HG03469 (cell line): ENCODE data around the gene MYO6.

Experiments used
- ATAC-seq: cut with Tn5 transposase; IDR thresholded peaks from one replicate; pipeline ENCODE4 v1.9.1; 2021; ENCODE audit warnings: mild to moderate bottlenecking, moderate library complexity, moderate number of reproducible peaks; ENCODE audit not compliant: unreplicated experiment

MYO6 gene

DNA sequence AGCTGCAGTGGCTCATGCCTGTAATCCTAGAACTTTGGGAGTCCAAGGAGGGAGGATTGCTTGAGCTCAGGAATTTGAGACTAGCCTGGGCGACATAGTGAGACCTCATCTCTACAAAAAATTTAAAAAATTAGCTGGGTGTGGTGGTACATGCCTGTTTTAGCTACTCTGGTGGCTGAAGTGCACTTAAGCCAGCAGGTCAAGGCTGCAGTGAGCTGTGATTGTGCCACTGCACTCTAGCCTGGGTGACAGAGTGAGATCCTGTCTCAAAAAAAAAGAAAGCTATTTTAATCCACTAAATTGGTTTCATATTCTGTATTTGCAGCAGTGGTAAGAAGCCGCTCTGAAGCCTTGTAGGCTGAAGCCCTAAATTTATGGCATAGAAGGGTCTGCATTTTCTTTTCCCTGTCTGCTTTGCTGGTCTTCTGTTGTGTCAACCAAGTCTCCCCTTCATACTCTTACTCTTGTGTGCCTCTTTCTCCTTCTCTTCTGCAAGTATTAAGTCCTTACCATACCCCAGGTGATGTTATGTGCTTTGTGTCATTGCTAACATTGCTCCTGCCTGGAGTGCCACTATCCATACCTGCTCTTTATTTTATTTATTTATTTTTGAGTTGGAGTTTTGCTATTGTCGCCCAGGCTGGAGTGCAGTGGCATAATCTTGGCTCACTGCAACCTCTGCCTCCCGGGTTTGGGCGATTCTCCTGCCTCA is 70.9 kb downstream of the MYO6 start:
- no peak for ATAC-seq

DNA sequence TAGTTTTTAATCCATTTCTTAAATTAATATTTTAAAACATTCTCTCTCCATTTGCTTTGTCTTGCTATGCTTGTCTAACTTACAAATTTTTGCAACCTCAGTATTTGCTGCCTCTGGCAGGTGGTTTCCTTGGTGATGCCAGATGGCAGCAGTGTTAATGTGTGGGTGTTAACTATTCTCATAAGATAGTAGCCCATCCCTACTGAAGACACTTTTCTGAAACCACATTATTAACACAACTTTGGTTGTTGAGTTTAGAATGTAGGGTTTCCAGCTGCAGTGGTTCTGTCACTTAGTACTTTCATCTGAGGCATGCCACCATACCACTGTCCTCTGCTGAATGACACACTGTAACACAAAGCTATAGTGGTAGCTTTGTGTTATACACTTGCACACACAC is 75.1 kb downstream of the MYO6 start:
- ATAC-seq, result peak; percentile 70

DNA sequence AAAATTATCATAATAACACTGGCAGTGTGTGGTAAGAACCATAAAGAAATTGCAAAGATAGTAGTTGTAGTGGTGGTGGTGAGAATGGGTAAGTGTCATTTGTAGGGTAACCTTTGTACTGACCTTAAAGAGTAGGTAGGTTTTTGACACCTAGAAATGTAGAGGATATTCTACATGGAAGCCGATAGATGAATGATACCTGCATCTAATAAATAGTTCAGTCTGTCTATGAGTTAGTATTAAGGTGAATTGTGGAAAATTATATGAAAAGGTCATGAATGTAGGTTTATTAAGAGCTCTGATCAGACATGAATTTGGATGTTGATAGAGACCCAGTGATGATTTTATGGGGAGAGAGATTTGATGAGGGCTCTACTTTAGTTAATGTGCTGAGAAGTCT is 78.1 kb downstream of the MYO6 start:
- ATAC-seq, result no peak

DNA sequence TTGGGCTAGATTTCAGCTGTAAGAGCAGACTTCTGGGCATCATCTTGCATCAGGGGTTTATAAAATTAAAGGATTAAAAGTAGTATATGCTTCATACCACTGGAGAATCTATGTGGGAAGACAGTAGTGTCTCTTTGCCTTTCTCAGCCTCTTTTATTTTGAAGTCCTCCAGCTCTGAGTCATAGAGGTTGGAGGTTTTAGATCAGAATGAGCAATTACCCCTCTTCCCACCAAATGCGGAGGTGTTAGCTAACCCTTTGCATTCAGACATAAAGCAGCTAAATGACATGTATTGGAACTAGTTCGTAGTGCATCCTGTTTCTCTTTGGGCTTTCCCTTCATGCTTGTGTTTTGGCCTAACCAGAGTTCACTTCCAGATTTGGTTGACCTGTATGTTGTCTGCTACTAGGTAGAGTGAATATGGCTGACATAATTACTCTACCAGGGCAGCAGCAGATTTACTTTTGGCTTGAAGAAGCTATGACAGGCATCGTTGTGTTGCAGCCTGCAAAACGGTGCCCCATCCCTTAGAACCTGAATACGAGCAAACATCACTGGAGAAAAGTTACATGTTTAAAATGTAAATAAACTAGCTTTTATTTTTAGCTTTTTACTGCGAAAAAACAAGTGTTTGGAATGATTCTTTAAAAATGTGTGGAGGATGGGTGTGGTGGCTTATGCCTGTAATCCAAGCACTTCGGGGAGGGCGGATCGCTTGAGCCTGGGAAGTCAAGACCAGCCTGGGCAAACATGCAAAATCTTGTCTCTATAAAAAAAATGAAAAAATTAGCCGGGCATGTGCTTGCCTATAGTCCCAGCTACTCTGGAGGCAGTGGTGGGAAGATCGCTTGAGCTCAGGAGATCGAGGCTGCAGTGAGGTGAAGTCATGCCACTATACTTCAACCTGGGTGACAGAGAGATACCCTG is 82.2 kb downstream of the MYO6 start:
- ATAC-seq, result peak; percentile 91

DNA sequence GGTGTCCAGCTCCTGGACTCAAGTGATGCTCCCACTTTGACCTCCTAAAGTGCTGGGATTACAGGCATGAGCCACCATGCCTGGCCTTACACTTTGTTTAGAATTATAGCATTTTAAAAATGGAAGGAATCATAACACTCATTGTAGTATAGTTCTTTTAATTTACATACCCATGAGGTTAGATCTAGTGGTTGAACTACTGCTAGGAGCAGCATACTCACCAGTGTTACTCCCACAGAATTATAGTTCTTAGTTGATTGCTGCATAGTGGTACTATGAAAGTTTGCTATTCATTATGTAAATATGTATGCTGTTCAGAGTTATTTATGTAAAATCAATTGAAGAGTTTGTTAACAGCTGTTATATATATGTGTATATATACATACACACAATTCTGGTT is 85.4 kb downstream of the MYO6 start:
- ATAC-seq, result no peak

DNA sequence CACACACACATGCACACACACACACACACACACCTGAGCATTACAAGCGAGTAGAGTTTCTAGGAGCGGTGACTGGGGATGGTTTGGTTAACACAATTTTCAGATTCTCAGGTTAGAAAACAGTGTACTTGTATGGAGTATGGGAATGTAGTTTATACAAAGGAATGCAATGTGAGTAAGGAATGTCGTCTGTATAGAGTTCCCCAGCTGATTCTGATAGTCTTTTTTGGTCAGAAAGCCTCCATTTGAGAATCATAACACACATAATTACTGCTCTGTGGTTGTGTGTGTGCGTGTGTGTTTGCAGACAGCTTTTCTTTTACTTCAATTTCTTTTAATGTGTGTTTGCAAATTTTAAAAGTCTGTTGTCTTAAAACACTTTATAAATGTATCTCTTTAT is 93.2 kb downstream of the MYO6 start:
- no peak for ATAC-seq

DNA sequence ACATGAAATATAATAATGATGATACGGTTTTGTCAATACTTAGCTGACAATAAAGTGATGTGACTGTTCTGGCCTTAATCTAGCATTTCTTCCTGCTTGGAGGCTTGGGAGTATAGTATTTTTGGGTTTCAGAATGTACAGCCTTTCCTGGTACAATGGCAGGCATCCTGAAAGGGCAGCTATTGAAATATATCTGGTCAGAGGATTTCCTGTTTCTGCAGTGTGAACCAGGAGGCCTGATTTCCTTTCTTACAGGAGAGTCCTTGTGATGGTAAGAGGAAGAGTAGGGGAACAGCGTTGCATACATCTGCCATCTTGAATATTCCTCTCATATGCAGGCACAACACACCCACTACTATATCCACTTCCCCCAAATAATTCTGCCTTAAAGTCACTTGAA is 93.7 kb downstream of the MYO6 start:
- no peak for ATAC-seq

DNA sequence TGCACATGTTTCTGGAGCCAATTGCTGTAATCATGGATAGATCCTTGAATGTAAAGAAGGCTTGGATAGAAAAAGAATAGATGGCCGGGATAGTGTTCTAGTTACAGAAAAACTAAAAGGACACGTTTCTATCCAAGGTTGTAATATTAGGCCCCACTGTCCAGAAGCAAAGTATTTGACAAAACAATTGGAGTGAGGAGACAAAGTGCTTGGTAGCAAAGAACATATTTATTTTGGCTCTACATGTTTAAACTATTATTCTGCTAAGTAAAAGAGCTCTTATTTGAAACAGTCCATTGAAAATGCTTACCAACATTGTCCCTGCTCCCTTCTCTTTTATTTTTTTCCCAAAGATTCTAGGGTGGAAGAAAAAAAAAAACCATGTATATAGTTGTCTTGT is 94.4 kb downstream of the MYO6 start:
- no peak for ATAC-seq

DNA sequence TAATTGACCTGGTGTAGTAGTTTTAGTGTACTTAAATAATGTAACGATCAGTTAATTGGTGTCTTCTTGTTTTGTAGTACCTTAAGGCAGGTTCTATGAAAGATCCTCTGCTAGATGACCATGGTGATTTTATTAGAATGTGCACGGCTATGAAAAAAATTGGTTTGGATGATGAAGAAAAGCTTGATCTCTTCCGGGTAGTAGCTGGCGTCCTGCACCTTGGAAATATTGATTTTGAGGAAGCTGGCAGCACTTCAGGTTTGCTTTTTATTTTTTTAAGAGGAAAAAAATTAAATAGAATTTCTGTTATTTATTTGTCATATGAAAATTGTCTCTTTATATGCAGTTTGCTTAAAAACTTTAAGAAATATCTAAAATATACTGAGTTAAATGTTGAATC is 99.2 kb downstream of the MYO6 start:
- no peak for ATAC-seq

DNA sequence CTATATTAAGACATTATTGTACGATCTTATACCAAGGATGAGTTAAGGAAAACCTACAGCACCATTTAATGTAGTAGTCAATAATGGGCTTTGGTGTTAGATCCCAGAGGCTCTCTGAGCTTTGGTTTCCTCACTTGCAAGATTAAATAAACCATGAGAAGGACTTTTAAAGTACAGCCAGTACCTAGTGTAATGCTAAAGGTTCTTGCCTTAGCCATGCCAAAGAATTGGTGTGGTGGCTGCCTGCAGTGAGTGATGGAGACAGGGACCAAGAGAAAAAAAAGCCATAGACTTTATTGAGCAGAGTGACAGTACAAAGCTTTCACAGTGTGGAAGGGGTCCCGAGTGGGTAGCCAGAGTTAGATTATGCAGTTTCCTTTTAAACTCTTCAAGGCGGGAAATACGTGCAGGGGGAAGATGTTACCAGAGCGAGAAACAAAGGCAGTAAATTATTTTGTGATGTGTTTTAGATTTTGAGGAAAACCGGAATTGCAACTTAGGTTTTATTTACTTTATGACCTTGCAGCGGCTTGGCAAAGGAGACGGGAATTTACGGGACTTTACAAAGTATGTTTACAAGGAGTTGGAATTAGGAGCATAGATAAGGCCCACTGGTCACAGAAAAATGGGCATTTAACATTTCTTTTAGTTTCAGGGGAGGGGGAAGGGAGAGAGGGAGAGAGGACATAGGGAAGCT is 100.4 kb downstream of the MYO6 start:
- no peak for ATAC-seq

DNA sequence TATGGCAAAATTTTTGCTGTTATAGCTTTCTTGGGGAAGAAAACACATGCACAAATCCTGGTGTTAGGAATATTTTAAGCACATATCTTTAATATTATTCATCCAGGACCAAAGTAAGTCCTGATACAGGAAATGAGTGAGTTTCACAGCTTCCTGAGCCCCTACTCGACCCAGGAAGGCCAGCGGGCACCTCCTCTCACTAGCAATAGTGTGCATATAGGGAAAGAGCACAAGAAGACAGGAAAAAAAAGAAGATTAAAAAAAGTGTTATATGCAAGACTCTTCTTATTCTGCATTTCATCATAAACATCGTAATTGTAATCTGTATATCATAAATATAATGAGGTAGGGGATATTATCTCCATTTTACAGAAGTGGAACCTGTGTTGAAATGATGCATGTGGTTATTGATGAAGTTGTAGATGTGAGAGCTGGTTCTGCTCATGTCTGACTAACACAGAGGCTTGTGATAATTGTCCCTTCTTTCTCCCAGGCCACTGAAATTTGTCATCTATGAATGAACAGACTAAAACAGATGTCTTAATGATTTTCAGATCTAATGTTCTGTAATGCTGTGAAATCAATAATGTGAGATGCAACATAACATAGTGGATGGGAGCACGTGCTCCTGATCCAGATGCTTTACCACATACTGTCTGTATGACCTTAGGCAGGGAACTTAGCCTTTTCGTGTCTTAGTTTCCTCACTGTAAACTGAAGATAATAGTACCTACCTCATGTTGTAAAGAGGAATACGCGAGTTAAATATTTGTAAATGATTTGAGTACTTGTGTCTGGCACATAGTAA is 101.2 kb downstream of the MYO6 start:
- no peak for ATAC-seq

DNA sequence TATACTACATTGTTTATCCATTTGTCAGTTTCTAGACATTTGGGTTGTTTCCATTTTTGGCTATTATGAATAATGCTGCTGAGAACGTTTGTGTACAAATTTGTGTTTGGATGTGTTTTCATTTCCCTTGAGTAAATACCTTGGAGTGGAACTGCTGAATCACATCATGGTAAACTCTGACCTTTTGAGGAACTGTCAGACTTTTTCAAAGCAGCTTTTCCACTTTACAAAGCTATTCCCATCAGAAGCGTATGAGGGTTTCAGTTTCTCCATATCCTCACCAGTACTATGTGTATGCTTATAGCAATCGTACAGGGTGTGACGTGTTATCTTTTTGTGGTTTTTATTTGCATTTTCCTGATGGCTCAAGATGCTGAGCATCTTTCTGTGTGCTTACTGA is 103.7 kb downstream of the MYO6 start:
- no peak for ATAC-seq

DNA sequence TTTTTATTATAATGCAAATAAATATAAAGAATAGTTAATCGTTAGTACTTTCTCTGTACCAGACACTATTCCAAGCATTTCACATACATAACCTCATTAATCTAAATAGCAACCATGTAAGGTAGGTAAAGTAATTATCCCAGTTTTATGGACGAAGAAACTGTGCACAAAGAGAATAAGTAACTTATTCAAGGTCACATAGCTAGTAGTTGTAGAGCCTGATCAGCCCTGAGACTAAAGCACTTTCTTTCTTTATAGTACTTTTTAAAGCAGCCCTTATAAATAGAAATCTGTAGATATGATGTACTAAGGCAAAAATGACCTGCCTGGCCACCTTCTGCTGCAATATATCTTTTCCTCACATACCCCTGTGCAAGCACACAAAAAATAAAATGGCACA is 104.8 kb downstream of the MYO6 start:
- ATAC-seq, result no peak

DNA sequence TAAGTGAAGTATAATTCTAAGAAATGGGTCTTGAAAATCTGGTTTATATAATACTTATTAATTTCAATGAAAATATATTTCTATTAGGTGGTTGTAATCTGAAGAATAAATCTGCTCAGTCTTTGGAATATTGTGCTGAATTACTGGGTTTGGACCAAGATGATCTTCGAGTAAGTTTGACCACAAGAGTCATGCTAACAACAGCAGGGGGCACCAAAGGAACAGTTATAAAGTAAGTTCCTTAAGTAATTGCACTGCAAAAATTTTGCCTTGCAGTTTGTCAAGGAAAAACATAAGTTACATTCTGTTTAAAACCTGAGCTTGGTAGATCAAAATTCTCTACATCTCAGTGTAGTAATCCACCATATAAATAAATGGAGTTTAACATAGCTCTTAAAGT is 106.0 kb downstream of the MYO6 start:
- ATAC-seq, result no peak

DNA sequence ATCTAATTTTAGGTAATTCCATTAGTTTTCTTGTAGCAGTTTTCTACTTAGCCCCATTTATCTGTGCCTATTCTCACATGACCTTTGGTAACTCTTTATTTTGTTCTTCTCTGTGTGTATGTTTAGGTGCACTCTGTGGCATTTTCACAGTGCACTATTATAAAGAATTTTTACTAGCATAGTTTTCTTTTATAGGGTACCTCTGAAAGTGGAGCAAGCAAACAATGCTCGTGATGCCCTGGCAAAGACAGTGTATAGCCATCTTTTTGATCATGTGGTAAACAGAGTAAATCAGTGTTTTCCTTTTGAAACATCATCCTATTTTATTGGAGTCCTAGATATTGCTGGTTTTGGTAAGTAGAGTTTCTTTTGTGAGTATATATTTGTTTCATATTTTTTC is 107.9 kb downstream of the MYO6 start:
- no peak for ATAC-seq

DNA sequence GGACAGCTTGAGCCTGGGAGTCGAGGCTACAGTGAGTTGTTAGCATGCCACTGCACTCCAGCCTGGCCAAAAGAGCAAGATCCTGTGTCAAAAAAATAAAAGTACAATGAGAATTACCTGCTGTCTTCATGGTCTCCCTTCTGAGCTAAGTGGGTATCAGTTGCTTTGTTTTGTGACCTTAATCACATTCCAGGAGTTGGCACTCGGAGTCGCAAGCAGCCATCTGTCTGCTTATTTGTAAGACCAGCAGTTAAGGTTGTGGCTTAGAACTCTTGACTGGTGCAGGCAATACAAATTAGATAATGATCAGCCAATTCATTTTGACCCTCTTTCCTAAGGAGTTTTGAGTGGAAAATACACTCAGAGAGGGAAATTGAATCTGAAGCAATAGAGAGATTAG is 114.0 kb downstream of the MYO6 start:
- ATAC-seq, result no peak

DNA sequence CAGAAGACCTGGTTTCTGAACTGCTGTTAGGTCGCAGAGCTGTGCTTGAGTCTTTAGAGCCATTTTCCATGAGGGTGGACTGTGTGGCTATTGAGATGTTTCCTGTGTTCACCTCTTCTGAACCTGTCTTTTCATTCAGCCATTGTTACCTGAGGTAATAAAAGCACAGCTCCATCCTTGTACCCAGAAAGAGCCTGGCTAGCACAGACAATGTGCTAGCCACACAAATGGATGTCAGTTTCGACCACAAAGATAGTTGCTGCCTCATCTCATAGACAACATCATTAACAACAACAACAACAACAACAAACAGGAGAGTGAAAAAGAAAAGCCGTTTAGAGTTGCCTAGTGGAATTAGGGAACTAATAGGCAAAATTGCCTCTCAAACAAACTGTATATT is 114.7 kb downstream of the MYO6 start:
- no peak for ATAC-seq

DNA sequence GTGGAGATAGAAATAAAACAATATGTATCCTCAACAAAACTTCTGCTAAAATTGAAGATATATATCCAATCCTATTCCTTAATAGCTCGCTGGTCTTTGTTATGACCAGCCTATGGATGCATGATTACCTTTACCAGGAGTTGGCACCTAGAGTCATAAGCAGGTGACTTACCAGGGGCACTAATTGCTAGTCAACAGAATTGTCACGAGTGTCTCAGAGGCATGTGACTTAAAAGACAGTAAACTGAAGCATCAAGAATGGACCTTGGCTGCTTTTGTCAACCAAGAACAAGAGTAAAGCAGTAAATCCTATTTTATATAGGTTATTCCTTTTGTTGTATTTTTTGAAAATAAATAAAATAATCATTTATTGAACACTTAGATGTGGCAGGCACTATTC is 115.4 kb downstream of the MYO6 start:
- no peak for ATAC-seq

DNA sequence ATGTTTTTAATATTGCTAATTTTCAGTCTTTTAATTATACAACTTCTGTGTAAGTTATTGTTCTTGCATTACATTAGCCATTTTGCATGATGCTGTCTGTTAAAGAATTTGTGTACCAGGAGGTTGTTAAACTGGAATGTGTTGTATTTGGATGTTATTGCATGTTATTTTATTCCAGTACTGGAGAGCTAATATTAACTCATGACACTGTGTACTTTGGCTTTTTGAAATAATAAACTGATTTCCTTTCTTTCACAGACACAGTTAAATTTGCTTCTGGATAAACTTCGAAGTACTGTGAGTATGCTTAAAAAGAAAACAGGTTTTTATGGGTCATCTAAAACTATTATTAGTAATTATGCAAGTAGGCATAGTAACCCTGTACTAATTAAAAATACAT is 121.3 kb downstream of the MYO6 start:
- ATAC-seq, result no peak

DNA sequence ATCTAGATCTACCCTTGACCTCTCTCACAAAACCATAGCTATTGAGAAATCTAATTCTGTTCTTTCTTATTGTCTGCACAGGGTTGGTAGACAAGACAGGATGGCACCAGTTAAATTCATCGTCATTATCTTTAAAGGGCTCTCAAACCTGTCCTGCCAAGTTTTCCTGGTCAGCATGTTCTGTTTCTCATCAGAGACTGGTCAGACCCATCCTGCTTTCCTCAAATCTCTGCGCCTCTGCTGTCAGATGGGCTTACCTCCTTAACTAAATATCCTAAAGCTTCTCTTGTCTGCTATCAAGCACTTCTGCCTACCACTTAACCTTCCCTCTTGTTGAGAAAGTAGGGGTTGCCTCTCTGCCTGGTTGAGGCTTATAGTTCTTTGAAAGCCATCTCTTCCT is 125.2 kb downstream of the MYO6 start:
- ATAC-seq, result no peak

DNA sequence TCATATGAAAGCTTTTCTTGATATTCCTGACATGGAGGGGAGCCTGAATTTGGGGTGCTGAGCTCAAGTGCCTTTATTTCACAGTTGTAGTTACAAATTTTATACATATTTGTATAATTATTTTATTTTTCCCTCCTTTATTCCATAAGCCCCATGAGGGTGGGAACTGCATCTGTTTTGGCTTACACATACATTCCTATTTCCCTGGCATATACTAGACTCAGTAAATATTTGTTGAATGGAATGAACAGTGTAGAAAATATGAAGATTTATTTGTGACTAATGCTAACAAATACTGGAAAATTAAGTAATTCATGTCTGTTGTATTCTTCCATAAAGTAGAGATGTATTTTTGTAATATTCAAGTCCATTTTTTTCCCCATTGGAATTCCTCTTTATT is 127.1 kb downstream of the MYO6 start:
- no peak for ATAC-seq
